Stomach smooth muscle (tissue), 2 donors: ENCODE data around the gene ICOS.

Experiments
- H3K27ac ChIP-seq: one replicate; pipeline ENCODE4 v1.7.0; 2013; ENCODE audit warnings: mild to moderate bottlenecking, low read length, inconsistent platforms
- H3K27me3 ChIP-seq, 2 donors: one replicate each; pipeline ENCODE4 v1.7.0; 2013; ENCODE audit warnings: low read length in 2 of 2; ENCODE audit not compliant: insufficient read depth in 2 of 2, control insufficient read depth in 1 of 2
- H3K36me3 ChIP-seq, 2 donors: one replicate each; pipeline ENCODE4 v1.7.0; 2013; ENCODE audit warnings: low read length in 2 of 2; ENCODE audit not compliant: control insufficient read depth in 2 of 2, insufficient read depth in 2 of 2
- H3K4me1 ChIP-seq: one replicate; pipeline ENCODE4 v1.7.0; 2013; ENCODE audit warnings: low read length; ENCODE audit not compliant: control insufficient read depth, insufficient read depth
- H3K4me3 ChIP-seq, 2 donors: one replicate each; pipeline ENCODE4 v1.7.0; 2013; ENCODE audit warnings: low read length in 2 of 2
- H3K9ac ChIP-seq, 2 donors: one replicate each; pipeline ENCODE4 v1.7.0; 2013; ENCODE audit warnings: low read length in 2 of 2, mild to moderate bottlenecking in 1 of 2
- H3K9me3 ChIP-seq, 2 donors: one replicate each; pipeline ENCODE4 v1.7.0; 2013; ENCODE audit warnings: low read length in 2 of 2; ENCODE audit not compliant: control insufficient read depth in 2 of 2
- donor health status: healthy.
- donor health status: Pancreatic carcinoma.

The ICOS gene

DNA sequence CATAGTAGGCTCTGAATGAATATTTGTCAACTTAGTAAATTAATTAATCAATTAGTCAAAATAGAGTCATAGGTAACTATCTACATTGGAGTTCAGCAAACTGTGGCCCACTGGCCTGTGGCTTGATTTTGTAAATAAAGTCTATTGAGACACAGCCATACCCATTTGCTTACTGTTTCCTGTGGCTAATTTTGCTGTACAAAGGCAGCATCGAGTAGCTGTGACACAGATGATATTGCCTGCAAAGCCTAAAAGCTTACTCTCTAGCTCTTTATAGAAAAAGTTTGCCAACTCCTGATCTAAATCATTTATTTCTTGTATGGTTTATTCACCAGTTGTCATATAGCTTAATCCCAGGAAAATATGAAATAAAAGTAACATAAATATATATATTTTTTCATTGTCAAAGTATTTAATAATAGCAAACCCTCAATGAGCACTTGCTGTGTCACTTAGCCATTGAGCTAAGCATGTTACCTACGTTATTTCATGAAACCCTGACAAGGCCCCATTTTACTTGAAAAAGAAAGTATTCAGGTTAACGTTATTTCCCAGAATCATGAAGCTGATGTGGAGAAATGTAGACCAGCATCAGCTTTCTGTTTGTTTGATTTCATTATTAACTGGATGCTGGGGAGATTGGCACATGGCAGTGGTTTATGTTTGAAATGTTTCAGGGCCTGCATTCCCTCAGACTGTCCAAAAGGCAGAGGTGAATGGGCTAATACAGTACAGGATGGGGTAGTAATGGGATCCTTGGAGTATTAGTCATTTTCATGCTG lies 69.6 kb downstream of the ICOS start:
- Histone ChIP-seq H3K4me1 (no peaks in the 10 kb centered on the region), H3K36me3 (no peaks in the 10 kb centered on the region), H3K9me3 (no peaks in the 10 kb centered on the region), H3K27me3 (no peaks in the 10 kb centered on the region), H3K27ac (no peak overlapping the region), H3K9ac (no peak overlapping the region), H3K4me3 (no peak overlapping the region)

DNA sequence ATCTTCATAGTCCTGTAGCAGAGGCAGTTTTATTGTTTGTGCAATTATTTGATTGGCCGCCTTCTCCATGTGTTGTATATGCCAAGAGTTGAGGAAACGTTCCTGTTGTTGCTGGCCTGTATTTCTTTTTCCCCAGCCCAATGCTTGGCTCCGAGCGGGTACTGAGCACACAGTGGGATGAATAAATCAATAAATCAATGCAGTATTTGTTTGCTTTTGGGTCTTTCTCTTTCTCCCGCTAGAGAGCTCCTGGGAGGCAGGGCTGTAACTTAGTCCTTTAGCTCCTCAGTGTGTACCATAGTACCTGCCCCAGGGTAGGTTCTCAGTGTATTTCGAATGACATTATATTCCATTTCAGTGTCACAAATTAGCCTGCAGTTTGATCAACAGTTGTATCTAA lies 71.8 kb downstream of the ICOS start:
- H3K27me3 ChIP-seq = no peaks in the 10 kb centered on the region
- H3K27ac ChIP-seq = no peak overlapping the region
- H3K36me3 ChIP-seq = no peaks in the 10 kb centered on the region
- no peaks in the 10 kb centered on the region for H3K4me1 ChIP-seq
- no peaks in the 10 kb centered on the region for H3K9me3 ChIP-seq
- H3K4me3 ChIP-seq = no peak overlapping the region
- H3K9ac ChIP-seq = no peak overlapping the region

DNA sequence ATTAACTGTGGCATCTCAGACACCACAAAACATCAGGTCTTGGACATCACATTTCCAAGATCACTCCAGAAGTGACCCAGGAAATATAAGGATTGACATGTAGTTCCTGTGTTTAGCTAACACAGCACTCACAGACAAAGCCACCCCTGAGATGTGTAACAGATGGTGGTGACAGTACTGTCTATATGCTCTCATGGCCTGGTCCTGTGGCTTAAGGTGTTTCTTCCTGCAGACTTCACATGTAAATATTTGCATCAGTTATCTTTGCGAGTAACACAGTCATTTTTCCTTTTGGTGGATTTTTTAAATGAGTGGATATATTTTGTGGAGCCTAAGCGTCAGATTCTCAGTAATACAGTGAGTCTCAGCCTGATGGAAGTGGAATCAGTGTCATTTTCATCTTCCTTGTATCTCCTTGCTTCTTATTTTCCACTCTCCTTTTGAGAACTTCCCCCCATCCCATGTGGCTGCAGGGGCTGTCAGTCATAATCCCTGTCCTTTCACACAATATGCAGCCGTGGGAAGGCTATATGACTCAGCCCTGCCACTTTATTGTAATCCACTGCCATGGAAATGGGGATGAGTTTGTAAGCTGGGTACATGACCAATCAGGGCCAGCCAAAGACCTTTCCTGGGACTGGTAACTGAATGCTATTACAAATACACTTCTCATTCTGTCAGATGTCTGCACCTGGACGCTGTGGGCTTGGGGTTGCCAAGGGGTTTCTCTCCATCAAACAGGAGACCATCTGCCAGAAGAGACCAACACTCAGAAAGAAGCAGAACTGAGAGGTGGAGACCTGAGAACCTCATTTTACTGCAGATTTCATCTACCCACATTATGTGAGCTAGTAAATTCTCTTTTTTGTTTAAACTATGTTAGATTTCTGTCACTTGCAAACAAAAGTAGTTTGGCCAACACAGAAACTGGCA lies 74.3 kb downstream of the ICOS start:
- Histone ChIP-seq H3K4me3 (no peak overlapping the region), H3K9ac (no peak overlapping the region), H3K27ac (no peak overlapping the region), H3K4me1 (no peaks in the 10 kb centered on the region), H3K9me3 (no peaks in the 10 kb centered on the region), H3K27me3 (no peaks in the 10 kb centered on the region), H3K36me3 (no peaks in the 10 kb centered on the region)
